SU-DHL-6 (cell line): ENCODE measurements around the gene FIZ1.

Source experiments
- H2AFZ ChIP-seq: fragments of 200-600 bp; sonication (generic); 2 replicates; pipeline ENCODE4 v1.6.1; 2014; ENCODE audit warnings: low read depth, mild to moderate bottlenecking, moderate library complexity, mixed read lengths, antibody characterized with exemption, low read length; ENCODE audit not compliant: severe bottlenecking
- H3F3A ChIP-seq: fragments of 200-600 bp; shearing (Covaris generic); 2 replicates; pipeline ENCODE4 v1.6.0; 2016; ENCODE audit warnings: antibody characterized with exemption, mild to moderate bottlenecking; ENCODE audit not compliant: insufficient read depth
- H3K27ac ChIP-seq: fragments of 200-600 bp; sonication (generic); 2 replicates; pipeline ENCODE4 v1.5.1; 2016; ENCODE audit warnings: low read depth, mild to moderate bottlenecking, low read length, moderate library complexity, mixed read lengths
- H3K27me3 ChIP-seq: fragments of 200-600 bp; sonication (generic), shearing (Covaris generic); 2 replicates; pipeline ENCODE4 v1.6.0; 2014; ENCODE audit warnings: mild to moderate bottlenecking, low read length
- H3K36me3 ChIP-seq: fragments of 200-600 bp; sonication (generic); 2 replicates; pipeline ENCODE4 v1.6.1; 2014; ENCODE audit warnings: mild to moderate bottlenecking, low read length, mixed read lengths
- H3K4me2 ChIP-seq: fragments of 300-600, 200-600 bp; shearing (Covaris generic), sonication (generic); 2 replicates; pipeline ENCODE4 v1.6.0; 2014; ENCODE audit warnings: low read length, low read depth, mild to moderate bottlenecking; ENCODE audit not compliant: poor library complexity, severe bottlenecking
- H3K4me3 ChIP-seq: fragments of 200-600 bp; sonication (generic); 2 replicates; pipeline ENCODE4 v1.5.1; 2014; ENCODE audit warnings: antibody characterized with exemption, low read length, mild to moderate bottlenecking, mixed read lengths; ENCODE audit not compliant: insufficient read depth, poor library complexity, severe bottlenecking
- H3K79me2 ChIP-seq: fragments of 200-600 bp; sonication (generic); 2 replicates; pipeline ENCODE4 v1.6.1; 2014; ENCODE audit warnings: mild to moderate bottlenecking, low read length, moderate library complexity; ENCODE audit not compliant: insufficient read depth
- H3K9ac ChIP-seq: fragments of 200-600 bp; sonication (generic); 2 replicates; pipeline ENCODE4 v1.7.0; 2014; ENCODE audit warnings: mild to moderate bottlenecking, low read length
- H3K9me2 ChIP-seq: fragments of 200-600 bp; sonication (generic); replicated peaks from 2 replicates; pipeline ENCODE4 v1.6.1; 2014; ENCODE audit warnings: low read length; ENCODE audit not compliant: insufficient read depth
- H3K9me3 ChIP-seq: fragments of 200-600 bp; sonication (generic); 2 replicates; pipeline ENCODE4 v1.6.1; 2014; ENCODE audit warnings: low read length, mixed read lengths; ENCODE audit not compliant: insufficient read depth
- H4K20me1 ChIP-seq: fragments of 200-600 bp; sonication (generic); 2 replicates; pipeline ENCODE4 v1.6.1; 2014; ENCODE audit warnings: low read depth, mild to moderate bottlenecking, antibody characterized with exemption, low read length, moderate library complexity, mixed read lengths
- EZH2phosphoT487 ChIP-seq: fragments of 200-600 bp; sonication (generic), shearing (Covaris generic); conservative IDR thresholded peaks from 2 replicates; pipeline ENCODE4 v1.6.1; 2018; ENCODE audit warnings: mild to moderate bottlenecking, antibody characterized with exemption, low read length, moderate library complexity, mixed read lengths
- TF ChIP-seq, protein P1 (sequence below): fragments of 200-600 bp; sonication (generic); IDR thresholded peaks from one replicate; pipeline ENCODE4 v1.5.1; 2017; ENCODE audit warnings: antibody characterized with exemption, mild to moderate bottlenecking, low read length, moderate library complexity; ENCODE audit not compliant: insufficient read depth, poor library complexity, severe bottlenecking

The FIZ1 gene

DNA sequence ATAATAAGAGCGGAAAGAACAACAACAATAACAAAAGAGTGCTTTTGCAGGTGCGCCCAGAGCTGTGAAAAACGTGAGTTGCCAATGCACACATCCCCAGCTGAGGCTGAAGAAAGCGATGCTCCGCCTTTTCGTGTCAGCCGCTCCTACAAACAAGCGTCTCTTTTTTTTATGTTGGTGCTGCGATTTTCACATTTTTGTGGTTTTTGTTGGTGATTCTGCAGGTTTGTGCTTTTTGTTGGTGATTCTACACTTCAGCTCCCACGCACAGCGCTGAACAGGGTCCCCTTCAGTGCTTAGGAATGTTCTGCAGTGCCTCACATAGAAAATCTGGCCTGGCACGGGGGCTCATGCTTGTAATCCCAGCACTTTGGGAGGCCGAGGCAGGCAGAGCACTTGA, 46.7 kb downstream of the FIZ1 start:
- Histone ChIP-seq H3K9ac (no peak overlapping the region), H3K4me2 (no peak overlapping the region), H2AFZ (no peak overlapping the region)

DNA sequence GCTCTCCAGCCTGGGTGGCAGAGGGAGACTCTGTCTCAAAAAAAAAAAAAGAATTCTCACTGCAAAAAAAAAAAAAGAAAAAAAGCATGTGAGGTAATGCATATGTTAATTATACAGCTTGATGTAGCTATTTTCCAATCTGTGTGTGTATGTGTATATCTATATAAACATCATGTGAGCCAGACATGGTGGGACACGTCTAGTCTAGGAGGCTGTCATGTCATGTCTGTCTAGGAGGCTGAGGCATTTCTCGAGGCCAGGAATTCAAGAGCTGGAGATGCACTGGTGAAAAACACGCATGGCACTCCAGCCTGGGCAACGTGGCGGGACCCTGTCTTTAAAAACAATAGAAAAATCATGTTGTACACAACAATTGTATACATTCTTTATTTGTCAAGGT, 47.1 kb downstream of the FIZ1 start:
- Histone ChIP-seq H3K36me3 (no peaks in the 10 kb centered on the region), H3K9me3 (no peaks in the 10 kb centered on the region), H3K4me2 (no peak overlapping the region), H3K9ac (no peak overlapping the region), H4K20me1 (no peaks in the 10 kb centered on the region), H2AFZ (no peak overlapping the region), H3K27me3 (no peaks in the 10 kb centered on the region), H3F3A (no peaks in the 10 kb centered on the region), H3K79me2 (no peaks in the 10 kb centered on the region), H3K27ac (no peak overlapping the region), H3K9me2 (no peaks in the 10 kb centered on the region), H3K4me3 (no peak overlapping the region)
- TF ChIP-seq, protein P1, sequence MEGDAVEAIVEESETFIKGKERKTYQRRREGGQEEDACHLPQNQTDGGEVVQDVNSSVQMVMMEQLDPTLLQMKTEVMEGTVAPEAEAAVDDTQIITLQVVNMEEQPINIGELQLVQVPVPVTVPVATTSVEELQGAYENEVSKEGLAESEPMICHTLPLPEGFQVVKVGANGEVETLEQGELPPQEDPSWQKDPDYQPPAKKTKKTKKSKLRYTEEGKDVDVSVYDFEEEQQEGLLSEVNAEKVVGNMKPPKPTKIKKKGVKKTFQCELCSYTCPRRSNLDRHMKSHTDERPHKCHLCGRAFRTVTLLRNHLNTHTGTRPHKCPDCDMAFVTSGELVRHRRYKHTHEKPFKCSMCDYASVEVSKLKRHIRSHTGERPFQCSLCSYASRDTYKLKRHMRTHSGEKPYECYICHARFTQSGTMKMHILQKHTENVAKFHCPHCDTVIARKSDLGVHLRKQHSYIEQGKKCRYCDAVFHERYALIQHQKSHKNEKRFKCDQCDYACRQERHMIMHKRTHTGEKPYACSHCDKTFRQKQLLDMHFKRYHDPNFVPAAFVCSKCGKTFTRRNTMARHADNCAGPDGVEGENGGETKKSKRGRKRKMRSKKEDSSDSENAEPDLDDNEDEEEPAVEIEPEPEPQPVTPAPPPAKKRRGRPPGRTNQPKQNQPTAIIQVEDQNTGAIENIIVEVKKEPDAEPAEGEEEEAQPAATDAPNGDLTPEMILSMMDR: no peak
- TF ChIP-seq EZH2phosphoT487: no peak

More for the DNA sequence above, 46.7 kb downstream of the FIZ1 start:
- TF ChIP-seq, protein P1: no peak
- no peak for TF ChIP-seq EZH2phosphoT487
- H3K36me3 ChIP-seq: no peaks in the 10 kb centered on the region
- H3K79me2 ChIP-seq: no peaks in the 10 kb centered on the region
- no peaks in the 10 kb centered on the region for H4K20me1 ChIP-seq
- H3K27ac ChIP-seq: no peak overlapping the region
- H3F3A ChIP-seq: no peaks in the 10 kb centered on the region
- no peaks in the 10 kb centered on the region for H3K9me3 ChIP-seq
- H3K27me3 ChIP-seq: no peaks in the 10 kb centered on the region
- H3K9me2 ChIP-seq: no peaks in the 10 kb centered on the region
- no peak overlapping the region for H3K4me3 ChIP-seq

DNA sequence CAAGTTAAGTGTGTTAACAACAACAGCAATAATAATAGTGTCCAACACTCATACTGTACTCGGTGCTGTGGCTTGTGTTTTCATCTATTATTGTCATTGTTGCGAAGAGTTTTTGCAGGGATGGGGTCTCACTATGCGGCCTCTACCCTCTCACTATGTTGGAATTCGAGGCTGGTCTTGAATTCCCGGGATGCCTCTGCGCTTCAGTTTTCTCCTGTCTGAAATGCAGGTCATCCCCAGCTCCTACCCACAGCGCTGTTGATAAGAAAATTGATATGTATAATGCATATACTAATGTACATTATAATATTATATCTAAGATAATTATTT, 49.0 kb downstream of the FIZ1 start:
- Histone ChIP-seq H3K4me2 (no peak overlapping the region), H3K9ac (no peak overlapping the region), H3K9me2 (no peaks in the 10 kb centered on the region), H3K9me3 (no peaks in the 10 kb centered on the region), H4K20me1 (no peaks in the 10 kb centered on the region), H3F3A (no peaks in the 10 kb centered on the region), H2AFZ (no peak overlapping the region), H3K27ac (no peak overlapping the region), H3K79me2 (no peaks in the 10 kb centered on the region), H3K27me3 (no peaks in the 10 kb centered on the region), H3K4me3 (no peak overlapping the region), H3K36me3 (no peaks in the 10 kb centered on the region)
- TF ChIP-seq EZH2phosphoT487: no peak
- TF ChIP-seq, protein P1: no peak
